GM12891 (cell line): ENCODE measurements around the gene FUCA1.

Experiments used
- PAX5 ChIP-seq: IDR thresholded peaks from 2 replicates; pipeline ENCODE4 v1.6.1; 2011; ENCODE audit warnings: low read length, moderate library complexity, mild to moderate bottlenecking; ENCODE audit not compliant: insufficient read depth, severe bottlenecking
- POLR2A ChIP-seq: IDR thresholded peaks from 2 replicates; pipeline ENCODE4 v1.6.1; 2011; ENCODE audit warnings: low read depth, low read length, control low read depth
- POLR2AphosphoS5 ChIP-seq: IDR thresholded peaks from 2 replicates; pipeline ENCODE4 v1.6.1; 2011; ENCODE audit warnings: low read depth, low read length, control low read depth
- POU2F2 ChIP-seq: IDR thresholded peaks from 2 replicates; pipeline ENCODE4 v1.6.1; 2011; ENCODE audit warnings: low read depth, mild to moderate bottlenecking, control low read depth, low read length, moderate library complexity
- SPI1 ChIP-seq: IDR thresholded peaks from 2 replicates; pipeline ENCODE4 v1.6.1; 2011; ENCODE audit warnings: low read depth, low read length, control low read depth
- TAF1 ChIP-seq: IDR thresholded peaks from 2 replicates; pipeline ENCODE4 v1.6.1; 2011; ENCODE audit warnings: low read depth, low read length, control low read depth

DNA sequence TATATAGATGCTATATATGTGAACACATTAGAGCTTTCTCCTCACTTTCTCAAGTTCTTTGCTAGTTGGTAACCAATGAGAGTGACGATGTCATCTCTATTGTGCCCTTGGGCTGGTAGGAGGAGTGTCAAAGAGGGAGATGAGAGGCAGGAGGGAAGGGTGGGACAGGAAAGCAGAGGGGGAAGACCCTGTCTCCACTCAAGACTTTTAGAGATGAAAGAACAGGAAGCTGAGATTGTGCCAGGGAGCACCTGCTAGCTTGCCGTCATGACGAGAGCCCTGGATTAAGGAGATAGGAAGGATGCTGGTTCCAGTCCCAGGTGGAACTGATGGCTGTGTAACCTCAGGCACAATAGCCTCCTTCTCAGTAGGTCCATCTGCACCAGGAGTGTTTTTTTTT is 28.4 kb upstream of the FUCA1 start:
- TF ChIP-seq POU2F2 (no peak), POLR2A (no peak), TAF1 (no peak), POLR2AphosphoS5 (no peak), PAX5 (no peak), SPI1 (no peak)
